Activated T-cell treated with anti-CD3 and anti-CD28 coated beads, Interleukin-2, amount 50 U/mL, for 24 hours (primary cell): ENCODE results near the gene PFN3.
"Not testable (repeated sequence)": the region's sequence is repeated elsewhere in the genome, so short reads cannot be mapped to it uniquely, and the experiment has no call there.

Experiments used
- DNase-seq: peaks from one replicate; pipeline ENCODE4 v3.0.0-alpha.2; 2020
- H3K27ac Mint-ChIP-seq: 2 replicates; pipeline ENCODE4 v1.8.0; 2020; ENCODE audit warnings: mild to moderate bottlenecking, mixed read lengths
- H3K27me3 Mint-ChIP-seq: 2 replicates; pipeline ENCODE4 v1.8.0; 2020; ENCODE audit warnings: mixed read lengths
- H3K36me3 Mint-ChIP-seq: 2 replicates; pipeline ENCODE4 v1.8.0; 2020; ENCODE audit warnings: low read depth, mixed read lengths
- H3K4me1 Mint-ChIP-seq: 2 replicates; pipeline ENCODE4 v1.8.0; 2020; ENCODE audit warnings: low read depth, mixed read lengths
- H3K4me3 Mint-ChIP-seq: 2 replicates; pipeline ENCODE4 v1.8.0; 2020; ENCODE audit warnings: mild to moderate bottlenecking, moderate library complexity, mixed read lengths
- H3K9me3 Mint-ChIP-seq: 2 replicates; pipeline ENCODE4 v1.8.0; 2020; ENCODE audit warnings: mixed read lengths

The PFN3 gene

DNA sequence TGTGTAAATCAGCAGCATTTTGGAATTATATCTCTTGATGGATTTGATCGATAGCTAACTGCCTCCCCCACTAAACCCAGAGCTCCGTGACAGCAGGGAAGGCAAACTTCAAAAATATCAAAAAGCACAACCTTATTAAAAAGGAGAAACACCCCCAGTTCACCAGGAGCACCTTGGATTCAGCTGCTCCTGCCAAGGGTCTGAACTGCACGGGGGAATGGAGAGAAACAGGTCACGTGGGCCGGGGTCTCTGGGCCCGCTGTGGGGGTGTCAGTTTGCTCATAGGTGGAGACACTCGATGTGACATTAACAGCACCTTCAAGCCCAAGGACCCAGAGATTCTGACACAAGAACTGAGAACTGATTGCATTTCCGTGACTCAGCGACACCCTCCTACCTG is 17.3 kb downstream of the PFN3 start:
- no peaks in the 10 kb centered on the region for H3K9me3 Mint-ChIP-seq
- peaks cover 38% of the 10 kb centered on the region for H3K4me1 Mint-ChIP-seq
- no peak for DNase-seq
- no peak overlapping the region for H3K4me3 Mint-ChIP-seq
- no peaks in the 10 kb centered on the region for H3K36me3 Mint-ChIP-seq
- H3K27me3 Mint-ChIP-seq = no peaks in the 10 kb centered on the region
- no peak overlapping the region for H3K27ac Mint-ChIP-seq

- H3K4me3 Mint-ChIP-seq = no peak overlapping the region
- H3K27ac Mint-ChIP-seq = no peak overlapping the region
- H3K9me3 Mint-ChIP-seq = no peaks in the 10 kb centered on the region
- no peaks in the 10 kb centered on the region for H3K36me3 Mint-ChIP-seq
- H3K4me1 Mint-ChIP-seq = peaks cover 37% of the 10 kb centered on the region
- no peaks in the 10 kb centered on the region for H3K27me3 Mint-ChIP-seq
- DNase-seq = no peak
These were observed 17.9 kb downstream of the PFN3 start for GRCh38 chr5:177382423-177383029.

DNA sequence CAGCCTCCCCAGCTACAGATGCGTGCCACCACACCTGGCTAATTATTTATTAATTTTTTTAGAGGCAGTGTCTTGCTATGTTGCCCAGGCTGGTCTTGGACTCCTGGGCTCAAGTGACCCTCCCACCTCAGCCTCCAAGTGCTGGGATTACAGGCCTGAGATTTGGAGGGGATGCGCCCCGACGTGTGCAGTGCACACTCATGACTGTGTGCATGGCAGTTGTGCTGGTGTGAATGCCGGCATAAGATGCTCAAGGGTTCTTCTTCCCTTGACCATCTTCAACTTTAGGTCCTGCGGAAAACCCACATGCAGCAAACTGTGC is 19.7 kb downstream of the PFN3 start:
- H3K36me3 Mint-ChIP-seq = no peaks in the 10 kb centered on the region
- H3K27ac Mint-ChIP-seq = no peak overlapping the region
- no peak for DNase-seq
- H3K4me3 Mint-ChIP-seq = no peak overlapping the region
- H3K4me1 Mint-ChIP-seq = peaks cover 40% of the 10 kb centered on the region
- no peaks in the 10 kb centered on the region for H3K27me3 Mint-ChIP-seq
- H3K9me3 Mint-ChIP-seq = no peaks in the 10 kb centered on the region

GRCh38 chr5:177378884-177379883 is 21.3 kb downstream of the PFN3 start:
- peak overlapping the region; percentile 54 for H3K27ac Mint-ChIP-seq
- no peaks in the 10 kb centered on the region for H3K27me3 Mint-ChIP-seq
- H3K4me1 Mint-ChIP-seq = peaks cover 46% of the 10 kb centered on the region
- no peak overlapping the region for H3K4me3 Mint-ChIP-seq
- no peak for DNase-seq
- no peaks in the 10 kb centered on the region for H3K9me3 Mint-ChIP-seq
- peaks cover 5% of the 10 kb centered on the region for H3K36me3 Mint-ChIP-seq

DNA sequence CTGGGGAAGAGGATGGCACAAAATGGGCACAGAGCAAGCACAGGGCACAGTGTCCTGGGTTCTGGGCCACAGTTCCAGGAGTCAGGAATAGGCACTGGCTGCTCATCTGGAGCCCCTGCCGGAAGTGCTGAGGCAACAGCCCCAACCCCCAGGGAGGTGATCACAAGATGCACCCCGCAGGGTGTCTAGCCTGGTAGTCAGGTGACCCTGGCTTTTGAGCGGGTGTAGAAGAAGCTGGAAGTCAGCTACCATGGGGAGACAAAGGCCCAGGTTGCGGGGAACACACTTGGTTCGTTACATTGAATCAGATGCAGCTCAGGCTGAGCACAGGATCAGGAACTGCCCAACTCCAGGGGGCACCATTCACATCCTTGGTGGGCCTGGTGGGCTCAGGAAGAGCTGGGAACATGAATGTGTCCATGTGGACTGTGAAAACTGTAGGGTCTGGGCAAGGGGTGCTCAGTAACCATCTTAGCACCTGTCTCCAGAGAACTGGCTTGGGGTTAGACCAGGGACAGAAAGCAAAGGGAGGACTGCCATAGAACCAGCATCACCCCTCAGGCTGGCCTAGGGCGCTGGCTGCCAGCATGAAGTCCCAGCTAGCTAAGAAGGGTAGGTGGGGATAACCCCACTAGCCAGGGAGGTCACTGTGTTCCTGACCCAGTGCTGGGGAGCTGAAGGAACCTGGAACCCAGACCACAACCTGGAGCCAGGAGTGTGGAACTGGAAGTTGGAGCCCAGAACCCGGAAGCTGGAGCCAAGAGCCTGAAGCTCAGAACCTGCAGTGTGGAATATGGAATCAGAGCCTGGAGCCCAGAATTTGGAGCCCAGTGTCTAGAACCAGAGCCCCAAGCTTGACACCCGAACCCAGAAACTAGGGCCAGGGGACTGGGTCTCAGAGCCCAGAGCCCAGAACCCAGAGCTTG is 22.3 kb downstream of the PFN3 start:
- Mint-ChIP-seq H3K27ac (no peak overlapping the region), H3K9me3 (no peaks in the 10 kb centered on the region), H3K4me3 (no peak overlapping the region), H3K36me3 (peaks cover 15% of the 10 kb centered on the region), H3K27me3 (no peaks in the 10 kb centered on the region), H3K4me1 (peaks cover 56% of the 10 kb centered on the region)
- DNase-seq = no peak

DNA sequence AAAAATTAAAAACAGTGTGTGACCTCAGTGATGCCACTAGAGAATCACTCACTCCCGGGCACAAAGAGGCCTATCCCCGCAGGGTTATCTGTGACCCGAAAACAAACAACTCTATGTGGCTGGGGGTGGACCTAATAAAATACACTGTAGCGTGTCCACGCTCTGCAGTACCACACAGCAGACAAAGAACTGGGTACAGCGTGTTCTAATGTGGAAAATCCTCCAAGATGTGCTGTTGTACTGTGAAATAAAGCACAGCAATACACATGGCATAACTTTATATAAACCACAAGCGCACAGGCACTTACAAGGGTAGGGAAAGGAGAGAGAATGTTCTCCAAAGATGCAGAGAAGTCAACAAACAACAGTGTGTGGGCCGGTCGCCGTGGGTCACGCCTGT is 24.4 kb downstream of the PFN3 start:
- no peak overlapping the region for H3K4me3 Mint-ChIP-seq
- H3K36me3 Mint-ChIP-seq = peaks cover 34% of the 10 kb centered on the region
- no peaks in the 10 kb centered on the region for H3K9me3 Mint-ChIP-seq
- no peaks in the 10 kb centered on the region for H3K27me3 Mint-ChIP-seq
- H3K4me1 Mint-ChIP-seq = peaks cover 65% of the 10 kb centered on the region
- DNase-seq = no peak
- no peak overlapping the region for H3K27ac Mint-ChIP-seq

GRCh38 chr5:177375516-177375915 is 24.9 kb downstream of the PFN3 start:
- H3K27me3 Mint-ChIP-seq = not testable (repeated sequence)
- peaks cover 65% of the 10 kb centered on the region for H3K4me1 Mint-ChIP-seq

GRCh38 chr5:177374211-177374610 is 26.2 kb downstream of the PFN3 start:
- DNase-seq = no peak
- H3K4me1 Mint-ChIP-seq = peaks cover 69% of the 10 kb centered on the region
- H3K4me3 Mint-ChIP-seq = no peak overlapping the region
- H3K27ac Mint-ChIP-seq = peak overlapping the region; percentile 58
- H3K27me3 Mint-ChIP-seq = no peaks in the 10 kb centered on the region
- peaks cover 48% of the 10 kb centered on the region for H3K36me3 Mint-ChIP-seq
- no peaks in the 10 kb centered on the region for H3K9me3 Mint-ChIP-seq

More at GRCh38 chr5:177375516-177375915, 24.9 kb downstream of the PFN3 start:
- DNase-seq, H3K27ac Mint-ChIP-seq, H3K9me3 Mint-ChIP-seq, H3K4me3 Mint-ChIP-seq: not testable (repeated sequence)
- peaks cover 35% of the 10 kb centered on the region for H3K36me3 Mint-ChIP-seq

DNA sequence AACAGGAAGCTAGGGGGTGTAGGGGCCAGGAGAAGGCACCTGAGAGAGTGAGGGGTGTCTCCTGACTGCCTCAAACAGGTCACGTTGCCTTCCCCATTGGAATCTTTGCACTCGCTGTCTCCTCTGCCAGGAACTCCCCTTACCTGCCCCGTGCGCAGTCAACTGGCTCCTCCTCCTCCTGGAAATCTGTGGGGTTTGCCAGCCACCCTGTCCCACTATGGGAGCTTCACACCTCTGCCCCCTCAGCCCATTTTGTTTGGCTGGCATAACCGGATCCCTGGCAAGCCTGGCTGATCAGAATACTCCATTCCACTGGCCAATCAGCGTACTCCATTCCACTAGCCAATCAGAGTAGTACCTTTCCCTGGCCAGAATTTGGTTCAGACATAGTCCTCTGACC is 26.7 kb downstream of the PFN3 start:
- H3K4me1 Mint-ChIP-seq = peaks cover 69% of the 10 kb centered on the region
- no peaks in the 10 kb centered on the region for H3K9me3 Mint-ChIP-seq
- H3K27ac Mint-ChIP-seq = peak overlapping the region; percentile 58
- peaks cover 52% of the 10 kb centered on the region for H3K36me3 Mint-ChIP-seq
- no peaks in the 10 kb centered on the region for H3K27me3 Mint-ChIP-seq
- H3K4me3 Mint-ChIP-seq = no peak overlapping the region
- no peak for DNase-seq

- peaks cover 67% of the 10 kb centered on the region for H3K4me1 Mint-ChIP-seq
- peaks cover 61% of the 10 kb centered on the region for H3K36me3 Mint-ChIP-seq
- H3K27ac Mint-ChIP-seq = peak overlapping the region; percentile 89
- no peaks in the 10 kb centered on the region for H3K9me3 Mint-ChIP-seq
- DNase-seq = no peak
- H3K4me3 Mint-ChIP-seq = peak overlapping the region; percentile 39
- no peaks in the 10 kb centered on the region for H3K27me3 Mint-ChIP-seq
These were observed 27.6 kb downstream of the PFN3 start for GRCh38 chr5:177372910-177373309.

- Mint-ChIP-seq H3K4me1 (peaks cover 67% of the 10 kb centered on the region), H3K27ac (peak overlapping the region; percentile 89), H3K9me3 (no peaks in the 10 kb centered on the region), H3K36me3 (peaks cover 65% of the 10 kb centered on the region), H3K27me3 (no peaks in the 10 kb centered on the region), H3K4me3 (peak overlapping the region; percentile 39)
- DNase-seq = no peak
These were observed 28.2 kb downstream of the PFN3 start for GRCh38 chr5:177372034-177372896.

DNA sequence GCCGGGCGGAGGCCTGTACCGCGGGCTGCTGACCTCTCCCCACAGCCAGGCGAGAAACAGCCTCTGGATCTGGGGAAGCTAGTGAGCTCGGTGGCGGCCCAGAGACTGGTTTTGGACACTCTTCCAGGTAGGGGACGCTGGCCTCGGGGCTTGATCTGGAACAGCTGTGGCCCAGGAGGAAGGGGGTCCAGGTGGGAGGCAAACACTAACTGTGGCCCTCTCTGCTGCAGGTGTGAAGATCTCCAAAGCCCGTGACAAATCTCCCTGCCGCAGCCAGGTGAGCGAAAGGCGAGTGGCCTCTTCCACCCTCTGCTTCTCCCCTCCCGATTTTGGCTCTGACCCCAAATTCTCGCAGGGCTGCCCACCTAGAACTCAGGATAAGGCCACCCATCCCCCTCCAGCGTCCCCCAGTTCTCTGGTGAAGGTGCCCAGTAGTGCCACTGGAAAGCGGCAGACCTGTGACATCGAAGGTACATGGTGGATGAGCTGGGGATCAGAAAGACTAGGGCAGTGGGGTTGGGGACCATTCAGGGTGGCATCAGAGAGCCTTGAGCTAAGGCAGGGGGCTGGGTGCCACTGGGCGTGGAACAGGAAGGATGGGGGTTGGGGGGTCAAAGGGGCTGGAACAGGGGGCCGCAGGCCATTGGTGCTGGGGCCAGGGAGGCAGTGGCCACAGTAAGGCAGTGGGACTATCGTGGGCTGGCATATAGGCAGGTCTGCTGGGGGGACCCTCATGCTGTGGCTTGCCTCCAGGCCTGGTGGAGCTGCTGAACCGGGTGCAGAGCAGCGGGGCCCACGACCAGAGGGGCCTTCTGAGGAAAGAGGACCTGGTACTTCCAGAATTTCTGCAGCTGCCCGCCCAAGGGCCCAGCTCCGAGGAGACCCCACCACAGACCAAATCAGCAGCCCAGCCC is 29.1 kb downstream of the PFN3 start:
- Mint-ChIP-seq H3K36me3 (peaks cover 71% of the 10 kb centered on the region), H3K27ac (peak overlapping the region; percentile 89), H3K4me1 (peaks cover 71% of the 10 kb centered on the region), H3K27me3 (no peaks in the 10 kb centered on the region), H3K9me3 (no peaks in the 10 kb centered on the region), H3K4me3 (no peak overlapping the region)
- no peak for DNase-seq
